HS-27A (cell line): ENCODE measurements around the gene HSF5.
"Not testable (repeated sequence)": the region's sequence is repeated elsewhere in the genome, so short reads cannot be mapped to it uniquely, and the experiment has no call there.

Experiments
- DNase-seq: peaks from one replicate; pipeline ENCODE4 v3.0.0-alpha.2; 2012; ENCODE audit warnings: low read depth, missing footprints

Gene HSF5

DNA sequence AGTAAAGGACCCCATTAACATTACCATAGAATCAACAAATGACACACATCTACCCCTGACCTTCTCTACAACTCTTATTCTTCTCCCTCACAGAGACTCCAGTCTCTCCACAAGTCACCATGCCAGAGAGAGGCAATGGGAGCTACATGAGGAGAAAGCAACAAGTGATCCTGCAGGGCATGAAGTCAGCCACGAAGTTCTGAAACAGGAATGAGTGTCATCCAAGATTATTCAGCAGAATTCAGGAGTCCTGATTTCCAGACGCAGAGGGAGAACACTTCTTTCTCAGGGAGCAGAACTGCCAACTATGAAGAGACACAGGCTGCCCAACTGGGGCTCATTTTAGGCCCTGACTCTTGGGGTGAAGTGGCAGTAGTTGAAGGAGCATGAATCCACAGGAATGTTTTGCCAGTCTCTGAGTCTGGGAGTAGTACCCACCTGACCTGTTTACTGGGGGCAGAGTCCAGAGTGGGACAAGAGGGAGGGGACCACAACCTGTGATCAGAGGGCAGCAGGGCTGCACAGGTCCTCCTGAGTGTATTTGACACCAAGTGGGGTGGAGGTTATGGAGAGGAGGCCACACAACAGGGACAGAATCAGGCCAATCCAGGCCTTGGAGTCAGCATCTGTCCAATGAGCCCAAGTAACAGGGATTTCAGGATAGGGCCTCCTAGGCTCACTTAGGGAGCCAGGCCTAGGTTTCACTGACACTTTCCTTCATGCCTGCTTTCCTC lies 28.6 kb upstream of the HSF5 start:
- DNase-seq, result no peak

DNA sequence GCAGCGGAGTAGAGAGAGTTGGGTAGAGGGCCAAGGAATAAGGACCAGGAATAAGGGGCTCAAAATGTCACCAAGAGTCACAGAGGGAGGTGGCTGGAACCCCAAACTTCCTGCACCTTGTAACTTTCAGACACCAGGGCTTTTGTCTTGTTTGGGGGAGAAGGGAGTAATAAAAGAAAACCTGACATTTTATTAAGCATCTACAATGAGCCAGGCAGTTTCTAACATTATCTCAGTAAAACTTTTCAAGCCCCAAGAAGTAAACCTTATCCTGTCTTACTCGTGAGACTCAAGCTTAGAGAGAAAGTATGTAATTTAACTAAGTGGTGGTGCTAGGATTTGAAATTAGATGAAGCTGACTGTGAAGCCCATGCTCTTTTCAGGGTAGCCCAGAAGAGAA lies 27.1 kb upstream of the HSF5 start:
- DNase-seq, result no peak

DNA sequence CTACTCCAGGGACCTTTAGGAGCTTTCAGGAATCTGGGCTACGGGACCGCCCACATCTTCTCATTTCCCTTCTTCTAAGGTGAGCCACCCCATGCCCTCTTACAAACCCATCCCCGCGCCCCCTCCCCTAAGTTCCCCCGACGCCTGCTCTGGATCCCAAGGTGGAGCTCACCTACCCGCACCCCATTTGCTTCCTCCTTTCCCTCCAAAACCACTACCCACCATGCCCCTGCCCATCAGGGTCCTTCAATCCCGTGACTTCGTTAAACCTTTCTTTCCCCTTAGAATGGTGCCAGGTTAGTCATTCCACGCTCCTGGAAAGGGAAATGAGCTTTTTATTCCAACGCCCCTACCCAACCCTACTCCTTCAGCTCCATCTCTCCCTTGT lies 26.6 kb upstream of the HSF5 start:
- no peak for DNase-seq

DNA sequence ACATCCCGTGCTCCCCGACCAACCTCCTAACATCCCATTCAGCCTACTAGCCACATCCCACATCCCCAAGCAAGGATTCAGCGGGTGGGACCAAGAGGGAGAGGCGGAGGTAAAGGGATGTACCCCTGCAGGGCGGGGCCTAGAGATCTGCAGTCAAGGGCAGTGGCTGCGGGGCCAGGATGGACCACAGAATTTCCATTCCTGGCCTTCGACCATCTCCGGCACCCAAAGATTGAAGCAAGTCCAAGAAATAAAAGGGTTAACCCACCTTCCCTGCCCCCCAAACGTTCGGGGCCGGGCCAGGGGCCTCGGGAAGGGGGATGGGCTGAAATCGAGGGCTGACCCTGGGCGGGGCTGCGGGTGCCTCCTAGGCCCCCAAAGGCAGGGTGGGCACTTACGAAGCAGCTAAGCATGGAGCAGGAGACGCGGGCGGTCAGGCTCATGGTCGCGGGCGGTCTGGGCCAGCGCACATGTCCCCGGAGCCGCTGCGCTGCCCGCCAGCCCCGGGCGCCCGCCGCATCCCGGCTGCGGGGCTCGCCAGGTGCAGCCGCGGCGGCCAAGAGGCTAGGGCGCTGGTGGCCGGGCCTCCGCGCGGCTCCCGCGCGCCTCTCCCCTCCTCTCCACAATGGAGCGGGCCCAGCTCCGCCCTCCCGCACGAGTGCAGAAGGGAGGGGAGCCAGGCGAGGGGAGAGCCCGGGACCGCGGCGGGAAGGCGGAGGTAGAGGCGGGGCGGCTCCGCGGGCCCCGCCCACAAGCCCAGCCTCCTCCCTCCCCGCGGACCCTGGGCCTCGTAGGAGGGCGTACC lies 26.0 kb upstream of the HSF5 start, which contains the start of gene MTMR4:
TSS of gene MTMR4 (minus strand) at position 674 of the 805 bp plus-strand sequence. CDS start at position 443, 231 bp downstream.
- DNase-seq, result peak; percentile 30

DNA sequence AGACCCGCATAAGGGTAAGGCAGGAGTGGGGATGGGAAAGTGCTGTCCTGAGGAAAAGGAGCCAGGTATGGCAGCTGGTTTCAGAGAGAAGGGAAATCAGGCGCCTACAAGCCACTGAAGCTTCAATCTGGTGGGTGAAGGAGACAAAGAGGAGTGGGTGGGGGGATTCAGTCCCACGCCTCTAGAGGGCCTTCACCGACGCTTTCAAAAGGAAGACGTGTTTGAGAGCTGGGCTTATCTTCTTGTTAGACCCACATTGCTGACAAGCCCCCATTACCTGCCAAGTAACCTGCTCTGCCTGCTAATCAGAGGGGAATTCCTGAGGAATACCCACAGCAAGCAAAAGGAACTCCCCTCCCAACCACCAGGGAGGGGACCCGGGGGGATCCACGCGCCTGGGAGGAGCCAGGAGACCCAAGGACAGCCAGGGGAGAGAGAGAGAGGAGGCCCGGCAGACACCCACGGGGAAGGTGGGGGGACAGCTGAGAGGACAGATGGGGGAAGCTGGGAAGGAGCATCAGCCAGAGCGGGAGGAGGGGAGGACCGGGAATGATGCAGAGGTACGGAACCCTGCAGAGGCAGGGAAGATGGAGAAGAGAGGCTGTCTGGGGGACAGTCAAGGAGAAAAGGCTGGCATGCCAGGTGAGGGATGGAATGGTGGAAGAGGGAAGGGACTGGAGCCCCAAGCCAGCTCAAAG lies 25.2 kb upstream of the HSF5 start:
- DNase-seq, result no peak

DNA sequence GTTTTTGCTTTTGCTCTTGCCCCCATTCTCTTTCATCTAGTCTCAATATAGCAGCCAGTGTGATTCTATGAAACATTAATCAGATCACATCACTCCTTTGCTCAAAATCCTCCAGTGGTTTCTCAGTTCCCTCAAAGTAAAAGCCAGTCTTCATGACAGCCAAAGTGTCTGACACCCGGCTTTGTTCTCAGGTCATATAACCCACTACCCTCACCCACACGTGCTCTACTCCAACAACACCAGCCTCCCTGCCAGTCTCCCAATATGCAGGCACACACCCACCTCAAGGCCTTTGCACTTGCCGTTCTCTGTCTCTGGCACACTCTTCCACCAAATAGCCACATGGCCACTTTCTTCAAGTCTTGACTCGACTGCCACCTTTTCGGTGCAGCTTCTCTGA lies 21.9 kb upstream of the HSF5 start:
- DNase-seq, result no peak

DNA sequence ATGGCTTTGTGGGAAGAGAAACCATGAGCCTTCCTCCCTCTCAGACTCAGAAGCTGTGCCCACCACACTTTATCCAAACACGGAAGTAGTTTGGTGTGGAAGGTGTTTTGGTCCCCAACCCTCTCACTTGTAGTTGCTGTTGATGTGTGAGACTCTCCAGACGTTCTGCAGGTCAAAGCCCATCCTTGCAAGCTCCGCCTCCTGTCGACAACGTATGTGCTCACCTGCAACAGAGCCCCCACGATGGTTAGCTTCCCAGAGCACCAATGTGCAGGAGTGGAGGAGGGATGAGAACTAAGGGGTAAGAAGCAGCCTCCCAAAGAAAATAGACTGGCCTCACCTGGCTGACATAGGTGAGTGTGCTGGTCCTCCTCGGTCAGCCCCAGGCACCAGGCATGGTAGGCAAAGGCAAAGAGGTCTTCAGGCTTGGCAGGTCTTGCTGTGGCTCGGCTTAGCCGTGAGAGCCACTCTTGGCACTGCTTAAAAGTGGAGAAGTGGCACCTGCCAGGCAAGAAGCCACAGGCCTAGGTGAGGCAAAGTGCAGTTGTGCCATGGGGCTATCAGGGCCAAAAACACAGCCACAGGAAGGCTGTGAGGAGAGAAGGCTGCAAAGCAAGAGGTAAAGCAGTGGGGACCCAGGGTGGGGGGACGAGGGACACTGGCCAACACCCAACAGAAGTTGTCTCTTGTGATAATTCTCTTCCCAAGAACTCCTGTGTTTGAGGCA lies 20.3 kb upstream of the HSF5 start:
- DNase-seq, result no peak

DNA sequence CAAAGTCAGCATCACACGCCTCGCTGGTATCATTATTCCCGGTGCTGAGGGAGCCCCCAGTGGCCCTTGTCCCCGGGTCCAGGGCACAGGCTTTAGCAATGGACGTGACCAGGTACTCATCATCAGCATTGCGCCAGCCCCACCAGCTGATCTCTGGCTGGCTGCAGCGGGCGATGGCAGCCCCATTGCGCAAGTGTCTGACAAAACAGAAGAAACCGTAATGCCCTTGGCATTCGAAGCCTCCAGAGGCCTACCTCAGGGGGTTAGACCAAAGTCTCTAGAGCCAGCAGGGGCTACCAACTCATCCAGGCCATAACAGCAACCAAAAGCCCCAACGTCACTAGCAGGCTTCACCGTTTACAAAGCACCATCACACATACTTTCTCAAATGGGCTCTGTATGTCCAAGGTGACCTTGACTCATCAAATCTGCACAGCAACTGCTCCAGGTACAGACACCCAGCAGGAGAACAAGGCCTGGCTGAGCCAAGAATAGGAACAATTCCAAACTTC lies 19.0 kb upstream of the HSF5 start:
- no peak for DNase-seq

DNA sequence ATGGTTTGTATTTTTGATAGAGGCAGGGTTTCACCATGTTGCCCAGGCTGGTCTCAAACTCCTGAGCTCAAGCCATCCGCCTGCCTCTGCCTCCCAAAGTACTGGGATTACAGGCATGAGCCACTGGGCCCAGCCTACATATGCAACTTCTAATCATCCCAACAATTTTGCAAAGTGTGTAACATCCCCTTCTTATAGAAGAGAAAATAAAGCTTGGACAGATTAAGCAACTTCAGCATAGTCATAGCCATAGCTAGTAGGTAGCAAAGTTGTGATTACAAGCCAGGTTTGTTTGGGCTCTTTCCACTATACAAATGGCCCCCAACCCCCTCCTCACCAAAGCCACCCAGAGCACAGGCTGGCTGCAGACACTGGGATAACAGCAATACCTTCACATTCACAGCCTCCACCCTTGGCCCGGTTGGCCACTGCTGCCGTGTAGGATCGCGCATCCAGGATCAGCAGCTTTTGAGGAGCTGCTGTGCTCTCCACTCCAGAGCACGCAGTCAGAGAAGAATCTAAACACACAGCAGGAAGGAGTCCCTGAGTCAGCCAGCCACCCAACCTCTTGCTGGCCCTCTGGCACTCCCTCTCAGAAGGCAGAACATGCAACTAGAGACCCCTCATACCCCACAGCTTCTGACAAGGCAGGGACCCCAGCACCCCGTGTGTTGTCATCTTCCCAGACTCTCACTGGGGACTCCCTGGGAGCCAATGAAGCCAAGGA lies 18.3 kb upstream of the HSF5 start:
- DNase-seq, result no peak

DNA sequence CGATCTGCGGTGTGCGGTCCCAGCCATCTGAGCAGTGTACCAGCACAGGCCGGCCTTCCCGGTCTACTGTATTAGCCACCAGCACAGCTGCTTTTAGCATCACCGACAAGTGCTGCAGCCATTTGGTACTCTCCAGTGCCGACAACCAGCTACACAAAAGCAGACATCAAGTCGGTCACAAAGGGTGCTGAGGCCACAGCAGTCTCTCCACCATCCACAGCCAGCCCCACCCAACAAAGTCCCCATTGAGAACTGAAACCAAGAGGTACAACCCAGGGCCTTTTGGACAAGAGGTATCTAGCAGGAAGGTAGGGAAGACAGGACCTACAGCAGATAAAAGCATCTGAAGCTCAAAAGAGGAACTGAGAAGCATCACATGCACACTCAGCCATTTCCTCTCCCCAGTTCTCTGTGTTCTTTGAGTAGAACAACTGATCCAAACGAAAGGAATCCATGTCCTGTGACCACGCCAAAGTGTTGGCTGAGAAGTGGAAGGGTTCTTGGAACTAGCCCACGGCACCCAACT lies 16.7 kb upstream of the HSF5 start:
- no peak for DNase-seq

DNA sequence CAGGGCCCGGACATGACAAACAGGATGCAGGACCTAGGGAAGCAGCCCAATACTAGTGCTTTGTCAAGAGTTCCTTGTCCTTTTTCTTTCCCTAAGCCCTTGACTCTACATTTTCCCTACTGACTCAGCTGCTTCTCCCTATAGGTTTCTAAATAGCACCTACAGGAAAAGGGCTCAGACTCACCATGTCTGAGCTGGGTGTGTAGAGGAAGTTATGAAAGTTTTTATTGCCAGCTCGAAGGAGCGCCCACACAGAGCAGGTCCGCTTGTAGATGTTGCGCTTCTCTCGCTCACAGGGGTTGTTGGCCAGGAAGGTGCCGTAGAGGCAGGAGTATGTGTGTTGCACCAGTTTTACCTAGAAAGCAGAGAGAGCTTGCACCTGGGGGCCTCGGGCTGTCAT lies 15.7 kb upstream of the HSF5 start:
- no peak for DNase-seq

DNA sequence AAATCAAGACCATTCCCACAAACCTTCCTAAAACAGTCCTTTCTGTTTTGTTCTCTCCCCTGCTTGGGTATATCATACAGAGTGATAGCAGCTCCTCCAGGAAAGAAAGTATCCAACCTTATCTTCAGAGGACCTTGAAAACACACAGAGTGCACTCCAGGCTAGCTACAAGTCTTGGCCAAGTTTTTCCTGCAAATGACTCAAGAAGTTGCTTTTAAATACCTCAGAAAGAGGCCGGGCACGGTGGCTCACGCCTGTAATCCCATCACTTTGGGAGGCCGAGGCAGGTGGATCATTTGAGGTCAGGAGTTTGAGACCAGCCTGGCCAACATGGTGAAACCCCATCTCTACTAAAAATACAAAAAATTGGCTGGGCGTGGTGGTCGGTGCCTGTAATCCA lies 14.9 kb upstream of the HSF5 start:
- not testable (repeated sequence) for DNase-seq

DNA sequence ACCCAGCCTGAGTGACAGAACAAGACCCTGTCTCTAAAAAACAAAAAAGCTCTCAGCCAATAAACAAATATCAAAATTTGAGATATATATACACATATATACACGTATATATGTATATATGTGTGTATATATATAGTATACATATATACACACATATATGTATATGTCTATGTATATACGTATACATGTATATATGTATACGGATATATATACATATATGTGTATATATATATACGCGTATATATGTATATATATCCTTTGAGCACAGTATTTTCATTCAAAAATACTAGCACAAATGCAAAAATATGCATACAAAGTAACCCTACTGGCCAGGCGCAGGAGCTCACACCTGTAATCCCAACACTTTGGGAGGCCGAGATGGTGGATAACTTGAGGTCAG lies 13.2 kb upstream of the HSF5 start:
- no peak for DNase-seq

DNA sequence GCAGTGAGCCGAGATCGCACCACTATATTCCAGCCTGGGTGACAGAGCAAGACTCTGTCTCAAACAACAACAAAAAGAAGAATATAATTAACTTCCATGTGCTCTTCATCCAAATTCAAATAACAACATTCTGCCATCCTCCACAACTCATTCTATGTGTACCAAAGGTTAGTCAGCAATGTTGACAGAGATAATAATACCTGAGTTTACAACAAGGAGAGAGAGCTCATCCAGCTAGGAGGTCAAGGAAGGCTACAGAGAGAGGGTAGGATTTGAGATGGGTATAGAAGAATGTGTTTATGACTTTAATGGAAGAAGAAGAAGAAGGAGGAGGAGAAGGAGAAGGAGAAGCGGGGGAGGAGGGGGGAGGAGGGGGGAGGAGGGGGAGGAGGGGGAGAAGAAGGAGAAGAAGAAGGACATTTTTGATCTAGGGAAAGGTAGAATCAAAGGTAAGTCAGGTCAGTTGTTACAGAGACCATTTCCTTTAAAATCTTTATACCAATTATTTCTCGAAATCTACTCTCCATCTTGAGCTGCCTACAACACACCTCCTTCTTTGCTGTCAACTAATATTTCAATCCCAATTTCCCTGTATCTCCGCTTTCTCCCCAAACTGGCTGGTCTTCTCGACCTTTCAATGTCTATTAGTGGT lies 10.1 kb upstream of the HSF5 start:
- no peak for DNase-seq

DNA sequence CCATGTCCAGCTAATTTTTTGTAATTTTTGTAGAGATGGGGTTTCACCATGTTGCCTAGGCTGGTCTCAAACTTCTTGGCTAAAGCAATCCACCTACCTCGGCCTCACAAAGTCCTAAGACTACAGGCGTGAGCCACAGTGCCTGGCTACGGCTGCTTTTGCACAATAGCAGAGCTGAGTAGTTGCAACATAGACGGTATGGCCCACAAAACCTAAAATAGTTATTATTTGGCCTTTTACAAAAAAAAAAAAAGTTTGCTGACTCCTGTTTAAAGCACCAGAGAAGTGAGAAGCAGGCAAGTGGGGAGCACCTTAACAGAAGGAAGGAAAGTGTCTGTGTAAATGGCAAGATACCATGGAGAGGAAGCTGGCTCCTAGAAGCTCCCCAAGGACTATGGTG lies 5.3 kb upstream of the HSF5 start:
- no peak for DNase-seq

DNA sequence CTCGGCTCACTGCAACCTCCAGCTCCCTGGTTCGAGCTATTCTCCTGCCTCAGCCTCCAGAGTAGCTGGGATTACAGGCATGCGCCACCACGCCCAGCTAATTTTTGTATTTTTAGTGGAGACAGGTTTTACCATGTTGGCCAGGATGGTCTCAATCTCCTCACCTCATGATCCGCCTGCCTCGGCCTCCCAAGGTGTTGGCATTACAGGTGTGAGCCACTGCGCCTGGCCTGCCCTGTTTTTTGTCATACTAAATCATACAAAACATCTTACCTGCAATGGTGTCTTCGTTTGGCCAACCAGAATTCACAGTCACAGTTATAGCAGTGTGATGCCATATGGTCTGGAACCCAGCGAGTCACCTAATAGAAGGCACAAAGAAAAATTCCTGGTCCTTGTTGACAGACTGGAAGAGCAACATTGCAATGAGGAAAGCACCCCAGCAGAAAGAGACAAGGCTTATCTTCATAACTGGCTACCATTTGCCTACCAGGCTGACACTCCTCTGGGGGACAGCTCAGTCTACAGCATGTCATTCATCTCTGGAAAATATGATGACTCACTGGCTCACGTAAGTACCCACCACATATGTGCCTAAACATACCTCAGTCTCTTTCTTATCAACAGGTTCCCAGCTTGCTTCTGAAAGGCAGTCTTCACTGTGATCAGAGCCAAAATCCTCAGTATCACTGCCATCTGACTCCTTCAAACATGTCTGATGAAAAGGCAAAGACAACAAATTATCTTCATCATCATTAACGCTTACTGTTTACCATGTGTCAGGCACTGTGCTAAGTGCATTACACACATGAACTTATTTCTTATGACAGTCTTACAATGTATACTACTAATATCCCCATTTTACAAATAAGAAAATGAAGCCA lies 4.3 kb upstream of the HSF5 start:
- no peak for DNase-seq

DNA sequence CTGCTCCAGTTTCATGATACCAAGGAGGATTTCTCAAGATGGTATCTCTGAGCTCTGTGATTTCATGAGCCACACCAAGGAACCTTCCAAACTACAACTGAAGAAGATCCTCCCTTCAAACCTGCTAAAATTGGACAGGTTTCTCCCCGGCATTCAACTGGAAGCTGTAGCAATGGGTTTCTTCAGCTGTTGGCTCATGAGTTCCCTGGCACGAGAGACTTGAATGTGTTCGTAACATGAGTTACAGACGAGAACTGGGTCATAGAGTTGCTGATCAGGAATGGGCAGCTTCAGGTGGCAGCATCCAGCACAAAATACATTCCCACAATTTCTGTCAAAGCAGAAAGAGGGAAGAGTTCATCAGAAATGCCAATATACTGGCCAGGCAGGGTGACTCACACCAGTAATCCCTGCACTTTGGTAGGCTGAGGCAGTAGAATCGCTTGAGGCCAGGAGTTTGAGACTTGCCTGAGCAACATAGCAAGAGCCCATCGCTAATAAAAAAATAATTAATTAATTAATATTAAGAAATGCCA lies 3.4 kb upstream of the HSF5 start:
- no peak for DNase-seq

DNA sequence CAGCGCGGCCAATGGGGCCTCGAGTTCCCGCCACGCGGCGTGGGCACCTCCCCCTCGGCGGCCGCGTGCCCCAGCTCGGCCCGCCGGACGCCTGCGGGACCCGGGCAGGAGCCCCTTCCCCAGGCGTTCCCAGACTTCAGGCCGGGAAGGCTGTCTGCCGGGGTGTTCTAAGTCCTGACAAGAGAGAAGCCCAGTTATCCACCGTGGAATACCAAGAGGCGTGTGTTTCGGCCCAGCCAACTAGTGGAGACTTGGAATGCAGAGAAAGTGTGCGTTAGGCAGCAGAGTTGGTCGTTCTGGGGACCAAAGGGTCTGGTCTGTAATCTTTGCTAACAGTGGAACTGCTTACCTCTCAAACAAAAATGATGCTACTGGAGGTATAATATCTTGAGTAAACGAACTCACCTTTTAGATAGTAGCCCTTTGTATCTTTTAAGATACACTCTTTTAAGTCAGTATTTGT lies 251 bp upstream of the HSF5 start:
- no peak for DNase-seq

DNA sequence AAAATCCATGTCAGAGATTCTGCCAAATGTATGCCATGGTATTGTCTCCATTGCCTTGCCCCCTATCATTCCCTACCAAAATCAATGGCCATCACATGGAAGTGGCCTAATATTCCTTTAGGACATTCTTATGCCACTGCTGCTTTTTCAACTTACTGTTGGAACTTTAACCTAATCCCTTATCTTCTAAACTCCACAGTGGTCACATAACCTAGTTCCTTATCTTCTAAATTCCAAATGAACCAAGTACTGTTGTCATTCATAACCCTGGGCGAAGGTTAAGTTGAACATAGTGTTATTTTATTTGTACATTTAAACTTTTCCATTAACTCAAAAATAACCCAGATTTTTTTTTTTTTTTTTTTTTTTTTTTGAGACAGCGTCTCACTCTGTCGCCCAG lies 3.6 kb downstream of the HSF5 start:
- DNase-seq, result no peak
